ENCODE data around the gene SHROOM4. TPM values are rescaled to one million over a fixed set of nuclear protein-coding genes. Genes with fewer than 3 reads are reported as not detected.

Gene SHROOM4
- total RNA-seq, 2 donors from 2014 or later: 9.2 to 13.6 TPM

GRCh38 chrX:50680990-50681389 is 133.0 kb downstream of the SHROOM4 start:
- no peak overlapping the region for H3K4me3 ChIP-seq
- H3K27me3 ChIP-seq: no peaks in the 10 kb centered on the region

GRCh38 chrX:50677789-50678188 is 136.2 kb downstream of the SHROOM4 start:
- no peak for DNase-seq (ENCODE audit: low spot score)
- H3K36me3 ChIP-seq: no peaks in the 10 kb centered on the region
- H3K4me3 ChIP-seq: no peak overlapping the region
- no peaks in the 10 kb centered on the region for H3K27me3 ChIP-seq
- H3K27ac ChIP-seq: no peak overlapping the region
- no peaks in the 10 kb centered on the region for H3K4me1 ChIP-seq
- no peak for TF ChIP-seq CTCF (IDR thresholded peaks at IDR 0.05)
- H3K9me3 ChIP-seq: no peaks in the 10 kb centered on the region

More at GRCh38 chrX:50680990-50681389, 133.0 kb downstream of the SHROOM4 start:
- Histone ChIP-seq H3K9me3 (no peaks in the 10 kb centered on the region), H3K27ac (no peak overlapping the region), H3K36me3 (no peaks in the 10 kb centered on the region), H3K4me1 (no peaks in the 10 kb centered on the region)
- peak in 1 of 2 donors; percentile 50 for TF ChIP-seq CTCF (IDR thresholded peaks at IDR 0.05)
- DNase-seq (ENCODE audit: low spot score): no peak

- H3K27ac ChIP-seq: no peak overlapping the region
Observed at GRCh38 chrX:50671661-50672060, 142.3 kb downstream of the SHROOM4 start.

GRCh38 chrX:50668860-50669259 is 145.1 kb downstream of the SHROOM4 start:
- TF ChIP-seq CTCF (IDR thresholded peaks at IDR 0.05): no peak
- H3K9me3 ChIP-seq: no peaks in the 10 kb centered on the region
- H3K27ac ChIP-seq: no peak overlapping the region
- DNase-seq (ENCODE audit: low spot score): no peak
- no peaks in the 10 kb centered on the region for H3K27me3 ChIP-seq
- H3K36me3 ChIP-seq: no peaks in the 10 kb centered on the region
- no peak overlapping the region for H3K4me3 ChIP-seq
- no peaks in the 10 kb centered on the region for H3K4me1 ChIP-seq

More at GRCh38 chrX:50671661-50672060, 142.3 kb downstream of the SHROOM4 start:
- Histone ChIP-seq H3K27me3 (no peaks in the 10 kb centered on the region), H3K9me3 (no peaks in the 10 kb centered on the region), H3K4me3 (no peak overlapping the region), H3K36me3 (no peaks in the 10 kb centered on the region), H3K4me1 (no peaks in the 10 kb centered on the region)
- no peak for DNase-seq (ENCODE audit: low spot score)
- no peak for TF ChIP-seq CTCF (IDR thresholded peaks at IDR 0.05)

- H3K4me3 ChIP-seq: no peak overlapping the region
- no peak for DNase-seq (ENCODE audit: low spot score)
- H3K36me3 ChIP-seq: no peaks in the 10 kb centered on the region
- no peaks in the 10 kb centered on the region for H3K9me3 ChIP-seq
- H3K4me1 ChIP-seq: no peaks in the 10 kb centered on the region
- H3K27ac ChIP-seq: no peak overlapping the region
- TF ChIP-seq CTCF (IDR thresholded peaks at IDR 0.05): no peak
- H3K27me3 ChIP-seq: no peaks in the 10 kb centered on the region
Observed at GRCh38 chrX:50648156-50648555, 165.8 kb downstream of the SHROOM4 start.

GRCh38 chrX:50644496-50644895 is 169.5 kb downstream of the SHROOM4 start:
- Histone ChIP-seq H3K36me3 (no peaks in the 10 kb centered on the region), H3K4me1 (no peaks in the 10 kb centered on the region), H3K9me3 (no peaks in the 10 kb centered on the region), H3K27me3 (no peaks in the 10 kb centered on the region), H3K4me3 (no peak overlapping the region), H3K27ac (peak overlapping the region in 1 of 2 donors; percentile 8)
- DNase-seq (ENCODE audit: low spot score): no peak
- no peak for TF ChIP-seq CTCF (IDR thresholded peaks at IDR 0.05)

Measured in right atrium auricular region (tissue), 2 donors.